HepG2 (cell line): ENCODE measurements around the gene CAPN15. TPM values are rescaled to one million over a fixed set of nuclear protein-coding genes. Genes with fewer than 3 reads are reported as not detected.

Experiments
- EZH2 ChIP-seq: conservative IDR thresholded peaks from 2 replicates; pipeline ENCODE4 v1.6.1; 2012; ENCODE audit warnings: mild to moderate bottlenecking, low read depth, low read length, moderate library complexity
- HBP1 ChIP-seq: IDR thresholded peaks from 2 replicates; pipeline ENCODE4 v1.6.1; 2016; ENCODE audit warnings: low read depth, control low read depth
- HMGXB4 ChIP-seq, 2 experiments: sonication (generic) in 1 of 2; formaldehyde crosslinking in 1 of 2; IDR thresholded peaks; 2 replicates each; pipeline versions ENCODE4 v1.4.0 to v1.6.1; 2018 to 2020; ENCODE audit warnings: missing genetic modification reagents in 2 of 2, borderline replicate concordance in 1 of 2, low read depth in 1 of 2, mild to moderate bottlenecking in 1 of 2, missing biosample characterization in 1 of 2
- HNF1A ChIP-seq, 2 experiments: sonication (generic) in 1 of 2; formaldehyde crosslinking in 1 of 2; IDR thresholded peaks; 2 replicates each; pipeline versions ENCODE4 v1.4.0 to v1.6.1; 2016 to 2020; ENCODE audit warnings: borderline replicate concordance in 1 of 2, low read depth in 1 of 2, mild to moderate bottlenecking in 1 of 2, missing genetic modification reagents in 1 of 2
- KLF9 ChIP-seq: IDR thresholded peaks from 2 replicates; pipeline ENCODE4 v1.6.1; 2016; ENCODE audit warnings: low read depth
- NAIF1 ChIP-seq: sonication (generic); formaldehyde crosslinking; IDR thresholded peaks from 2 replicates; pipeline ENCODE4 v1.5.0; 2020; ENCODE audit warnings: mild to moderate bottlenecking, missing genetic modification reagents, borderline replicate concordance
- NFRKB ChIP-seq: fragments of 450-650 bp; IDR thresholded peaks from 2 replicates; pipeline ENCODE4 v1.6.1; 2017
- NR2F6 ChIP-seq, 2 experiments: IDR thresholded peaks; 2 replicates each; pipeline ENCODE4 v1.6.1; 2016; ENCODE audit warnings: antibody characterized with exemption in 1 of 2, mild to moderate bottlenecking in 1 of 2
- RXRB ChIP-seq: IDR thresholded peaks from 2 replicates; pipeline ENCODE4 v1.6.1; 2016; ENCODE audit warnings: borderline replicate concordance, missing genetic modification reagents, missing compliant biosample characterization
- SMAD9 ChIP-seq: sonication (generic); formaldehyde crosslinking; IDR thresholded peaks from 2 replicates; pipeline ENCODE4 v1.5.1; 2020; ENCODE audit warnings: mild to moderate bottlenecking, missing genetic modification reagents
- SRF ChIP-seq: IDR thresholded peaks from 2 replicates; pipeline ENCODE4 v1.6.1; 2011; ENCODE audit warnings: mild to moderate bottlenecking, low read depth, low read length, moderate library complexity
- THAP8 ChIP-seq: sonication (generic); formaldehyde crosslinking; IDR thresholded peaks from 2 replicates; pipeline ENCODE4 v1.5.1; 2020; ENCODE audit warnings: missing genetic modification reagents, mild to moderate bottlenecking, borderline replicate concordance
- TRIM22 ChIP-seq: fragments of 450-650 bp; IDR thresholded peaks from 2 replicates; pipeline ENCODE4 v1.6.1; 2017
- ZFP41 ChIP-seq: sonication (generic); formaldehyde crosslinking; IDR thresholded peaks from 2 replicates; pipeline ENCODE4 v1.4.0; 2020; ENCODE audit warnings: mild to moderate bottlenecking, missing genetic modification reagents, borderline replicate concordance
- ZNF160 ChIP-seq: sonication (generic); formaldehyde crosslinking; IDR thresholded peaks from 2 replicates; pipeline ENCODE4 v1.8.0; 2022; ENCODE audit warnings: mild to moderate bottlenecking, inconsistent platforms, missing genetic modification reagents
- ZNF274 ChIP-seq: sonication (generic); formaldehyde crosslinking; IDR thresholded peaks from 2 replicates; pipeline ENCODE4 v1.5.1; 2020; ENCODE audit warnings: mild to moderate bottlenecking, missing genetic modification reagents
- ZNF329 ChIP-seq: sonication (generic); formaldehyde crosslinking; IDR thresholded peaks from 2 replicates; pipeline ENCODE4 v1.9.0; 2021; ENCODE audit warnings: low read depth, mild to moderate bottlenecking, missing genetic modification reagents
- ZNF746 ChIP-seq: sonication (generic); formaldehyde crosslinking; IDR thresholded peaks from 2 replicates; pipeline ENCODE4 v1.8.0; 2022; ENCODE audit warnings: mild to moderate bottlenecking, missing genetic modification reagents
- polyA plus RNA-seq, 8 experiments: library from polyadenylated mRNA; depleted of rRNA in 3 of 8; stranded (reverse) in 7 of 8; unstranded in 1 of 8; fragments of >200 nt; fragmentation: Illumina TruSeq in 4 of 8; extraction: Trizol in 4 of 8; gene quantifications; 2 replicates each; pipeline versions ENCODE4 v1.2.1 to v1.2.3, GENCODE V29; 2011 to 2016; ENCODE audit warnings: low read depth in 4 of 8, missing spikeins in 1 of 8, mixed read lengths in 1 of 8; ENCODE audit not compliant: insufficient read depth in 1 of 8
- total RNA-seq, 5 experiments: library from RNA; depleted of rRNA; stranded (reverse); fragments of >200 nt; fragmentation: Illumina TruSeq; extraction: Trizol; gene quantifications; 2 replicates each; pipeline ENCODE4 v1.2.3, GENCODE V29; 2016; ENCODE audit warnings: low read depth in 1 of 5

Gene CAPN15
- total and polyA plus RNA-seq, 2 of the 13 experiments (the other 11 are each of a cell fraction or from before 2014, with no cell fraction given) = 14.9 to 24.5 TPM

GRCh38 chr16:528111-529011, 849 bp downstream of the CAPN15 start (continued):
- TF ChIP-seq RXRB (CRISPR knock-in tag) (peak; percentile 51; the same call in 1 of the 2 replicates), ZNF746 (CRISPR knock-in tag) (no peak), KLF9 (no peak), EZH2 (no peak), SMAD9 (CRISPR knock-in tag) (no peak), ZNF160 (peak; percentile 52; the same call in 1 of the 2 replicates), ZNF329 (CRISPR knock-in tag) (no peak), ZNF274 (no peak), NR2F6 (IDR thresholded peaks at IDR 0.05) (no peak), NR2F6 (CRISPR knock-in tag; IDR thresholded peaks at IDR 0.05) (no peak), HMGXB4 (CRISPR knock-in tag; IDR thresholded peaks at IDR 0.05; ENCODE audit: borderline replicate concordance in 1 of 2, low read depth in 1 of 2) (peak in 1 of 2 experiments; percentile 35; a peak in 1 of 4 replicates), NFRKB (no peak), THAP8 (CRISPR knock-in tag) (no peak), ZFP41 (CRISPR knock-in tag) (no peak), NAIF1 (CRISPR knock-in tag) (peak; percentile 91; the same call in 1 of the 2 replicates), HNF1A (IDR thresholded peaks at IDR 0.05; ENCODE audit: low read depth) (no peak), HNF1A (CRISPR knock-in tag; IDR thresholded peaks at IDR 0.05; ENCODE audit: borderline replicate concordance) (no peak), HBP1 (0 out of 2 replicates have a peak, but pooled peaks have one; percentile 37), SRF (no peak), TRIM22 (no peak)
